Measurements from ENCODE around the gene MRPL50. TPM values are rescaled to one million over a fixed set of nuclear protein-coding genes. Genes with fewer than 3 reads are reported as not detected.

MRPL50 gene
- total and polyA plus RNA-seq, 9 donors: 13.8 to 16.9 (median 15.7) TPM

GRCh38 chr9:101421653-101422065 lies 23.2 kb upstream of the MRPL50 start:
- H3K4me3 ChIP-seq (ENCODE audit: low read length): no peak overlapping the region
- H3K9me3 ChIP-seq (replicated peaks; ENCODE audit: control insufficient read depth, low read depth, low read length): no peaks in the 10 kb centered on the region
- no peaks in the 10 kb centered on the region for H3K27me3 ChIP-seq (ENCODE audit: control insufficient read depth, insufficient read depth, low read length)
- H3K4me1 ChIP-seq (ENCODE audit: control insufficient read depth, insufficient read depth, low read length): no peaks in the 10 kb centered on the region
- peak; percentile 10 for DNase-seq
- no peak overlapping the region for H3K27ac ChIP-seq (ENCODE audit: low read length)
- no peaks in the 10 kb centered on the region for H3K36me3 ChIP-seq (ENCODE audit: control insufficient read depth, insufficient read depth, low read length)
- no CpG with 5 or more reads among the region's 5 CpGs for WGBS (ENCODE audit: insufficient coverage)

DNA sequence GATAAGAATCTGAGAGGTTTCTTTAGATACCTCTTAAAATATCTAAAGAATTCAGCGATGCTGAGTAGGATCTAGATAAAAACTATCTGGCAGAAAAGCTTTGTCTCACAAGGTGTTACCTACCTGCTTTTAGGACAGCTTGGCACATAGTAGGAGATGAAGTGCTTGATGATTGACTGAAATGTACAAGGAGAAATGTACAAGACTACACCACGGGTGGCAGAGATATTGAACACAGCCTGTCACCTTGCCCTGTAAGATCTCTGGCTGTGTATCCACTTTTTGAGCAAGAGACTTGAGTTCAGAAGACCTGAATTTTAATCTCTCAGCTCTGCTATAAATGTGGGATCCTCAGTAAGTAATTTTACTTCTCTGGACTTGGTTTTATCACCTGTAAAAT lies 21.4 kb upstream of the MRPL50 start:
- Histone ChIP-seq H3K4me3 (ENCODE audit: low read length) (no peak overlapping the region), H3K4me1 (ENCODE audit: control insufficient read depth, insufficient read depth, low read length) (no peaks in the 10 kb centered on the region), H3K27ac (ENCODE audit: low read length) (no peak overlapping the region), H3K9me3 (replicated peaks; ENCODE audit: control insufficient read depth, low read depth, low read length) (peaks cover 7% of the 10 kb centered on the region), H3K27me3 (ENCODE audit: control insufficient read depth, insufficient read depth, low read length) (no peaks in the 10 kb centered on the region), H3K36me3 (ENCODE audit: control insufficient read depth, insufficient read depth, low read length) (no peaks in the 10 kb centered on the region)
- no peak for DNase-seq
- WGBS (ENCODE audit: insufficient coverage): 75% methylated on average over 1 of the region's 2 CpGs

DNA sequence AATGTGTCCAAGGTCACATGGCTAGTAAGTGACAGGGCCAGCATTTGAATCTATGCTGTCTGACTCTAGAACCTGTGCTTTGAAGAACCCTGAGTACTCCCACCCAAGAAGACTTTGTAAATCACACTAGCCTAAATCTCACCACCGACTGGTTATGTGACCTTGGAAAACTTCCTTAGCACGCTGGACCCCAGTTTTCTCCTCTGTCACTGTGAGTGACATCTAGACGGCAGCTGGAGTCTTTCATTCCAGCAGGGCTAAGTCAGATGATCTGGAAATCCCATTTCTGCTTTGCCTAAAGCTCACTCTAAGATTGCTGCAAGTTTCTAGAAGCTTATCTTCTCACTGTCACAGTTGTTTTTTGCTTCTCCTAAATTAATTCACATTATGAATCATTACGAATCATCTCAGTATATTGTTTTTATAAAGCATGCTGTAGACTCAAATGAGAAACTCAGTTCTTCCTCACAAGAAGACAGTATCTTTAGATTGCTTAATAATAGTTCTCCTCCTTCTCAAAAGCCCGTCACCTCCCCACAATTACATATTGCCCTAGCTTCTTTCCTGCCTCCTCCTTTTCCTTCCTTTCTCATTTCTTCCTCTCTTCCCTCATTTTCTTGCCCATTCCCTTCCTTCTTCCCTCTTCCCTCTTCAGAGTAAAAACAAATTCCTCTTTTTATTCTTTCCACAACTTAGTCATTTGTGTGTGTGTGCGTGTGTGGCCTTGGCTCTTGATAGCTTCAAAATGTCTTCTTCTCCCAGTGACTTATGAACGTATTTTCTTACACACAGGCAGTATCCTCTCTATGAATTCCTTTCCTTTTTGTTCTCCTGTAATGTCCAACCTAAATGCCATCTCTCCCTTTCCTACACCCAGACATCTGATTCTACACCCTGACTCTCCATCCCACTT lies 20.4 kb upstream of the MRPL50 start:
- WGBS (ENCODE audit: insufficient coverage): 36% methylated on average over 3 of the region's 7 CpGs
- DNase-seq: peak; percentile 11
- H3K9me3 ChIP-seq (replicated peaks; ENCODE audit: control insufficient read depth, low read depth, low read length): peaks cover 8% of the 10 kb centered on the region

GRCh38 chr9:101417977-101418376 lies 19.6 kb upstream of the MRPL50 start:
- H3K27me3 ChIP-seq (ENCODE audit: control insufficient read depth, insufficient read depth, low read length): no peaks in the 10 kb centered on the region
- peaks cover 16% of the 10 kb centered on the region for H3K9me3 ChIP-seq (replicated peaks; ENCODE audit: control insufficient read depth, low read depth, low read length)
- no peak overlapping the region for H3K4me3 ChIP-seq (ENCODE audit: low read length)

More for the DNA sequence above, 20.4 kb upstream of the MRPL50 start:
- no peak overlapping the region for H3K4me3 ChIP-seq (ENCODE audit: low read length)
- H3K36me3 ChIP-seq (ENCODE audit: control insufficient read depth, insufficient read depth, low read length): no peaks in the 10 kb centered on the region
- H3K4me1 ChIP-seq (ENCODE audit: control insufficient read depth, insufficient read depth, low read length): no peaks in the 10 kb centered on the region
- H3K27me3 ChIP-seq (ENCODE audit: control insufficient read depth, insufficient read depth, low read length): no peaks in the 10 kb centered on the region
- H3K27ac ChIP-seq (ENCODE audit: low read length): no peak overlapping the region

GRCh38 chr9:101417389-101417788 lies 19.0 kb upstream of the MRPL50 start:
- H3K27me3 ChIP-seq (ENCODE audit: control insufficient read depth, insufficient read depth, low read length): no peaks in the 10 kb centered on the region
- peaks cover 21% of the 10 kb centered on the region for H3K9me3 ChIP-seq (replicated peaks; ENCODE audit: control insufficient read depth, low read depth, low read length)
- no peak for DNase-seq
- peaks cover 2% of the 10 kb centered on the region for H3K36me3 ChIP-seq (ENCODE audit: control insufficient read depth, insufficient read depth, low read length)
- no peaks in the 10 kb centered on the region for H3K4me1 ChIP-seq (ENCODE audit: control insufficient read depth, insufficient read depth, low read length)
- no peak overlapping the region for H3K4me3 ChIP-seq (ENCODE audit: low read length)
- no peak overlapping the region for H3K27ac ChIP-seq (ENCODE audit: low read length)

More at GRCh38 chr9:101417977-101418376, 19.6 kb upstream of the MRPL50 start:
- DNase-seq: no peak
- no peaks in the 10 kb centered on the region for H3K4me1 ChIP-seq (ENCODE audit: control insufficient read depth, insufficient read depth, low read length)
- no peak overlapping the region for H3K27ac ChIP-seq (ENCODE audit: low read length)
- H3K36me3 ChIP-seq (ENCODE audit: control insufficient read depth, insufficient read depth, low read length): no peaks in the 10 kb centered on the region

DNA sequence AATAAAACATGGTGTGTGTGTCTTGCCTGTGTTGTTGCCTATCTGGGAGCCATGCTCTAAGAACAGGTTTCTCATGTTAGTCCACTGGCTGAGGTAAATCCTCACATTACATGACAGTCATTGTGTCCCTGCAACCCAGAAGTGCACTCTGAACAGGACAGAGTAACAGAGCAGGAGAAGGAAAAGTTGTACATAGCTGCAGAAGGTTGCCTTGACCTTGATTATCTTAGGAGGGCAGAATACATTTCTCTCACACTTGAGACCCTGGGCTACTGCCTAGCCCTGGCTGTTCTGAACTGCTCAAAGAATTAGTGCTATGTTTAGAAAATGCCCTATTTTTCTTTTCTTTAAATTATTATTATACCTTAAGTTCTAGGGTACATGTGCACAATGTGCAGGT lies 17.2 kb upstream of the MRPL50 start:
- no peaks in the 10 kb centered on the region for H3K4me1 ChIP-seq (ENCODE audit: control insufficient read depth, insufficient read depth, low read length)
- H3K27me3 ChIP-seq (ENCODE audit: control insufficient read depth, insufficient read depth, low read length): no peaks in the 10 kb centered on the region
- no peak overlapping the region for H3K27ac ChIP-seq (ENCODE audit: low read length)
- H3K36me3 ChIP-seq (ENCODE audit: control insufficient read depth, insufficient read depth, low read length): peaks cover 2% of the 10 kb centered on the region
- peaks cover 36% of the 10 kb centered on the region for H3K9me3 ChIP-seq (replicated peaks; ENCODE audit: control insufficient read depth, low read depth, low read length)
- DNase-seq: no peak
- H3K4me3 ChIP-seq (ENCODE audit: low read length): no peak overlapping the region

- no peaks in the 10 kb centered on the region for H3K4me1 ChIP-seq (ENCODE audit: control insufficient read depth, insufficient read depth, low read length)
- DNase-seq: no peak
- H3K9me3 ChIP-seq (replicated peaks; ENCODE audit: control insufficient read depth, low read depth, low read length): peaks cover 44% of the 10 kb centered on the region
- H3K27me3 ChIP-seq (ENCODE audit: control insufficient read depth, insufficient read depth, low read length): no peaks in the 10 kb centered on the region
- H3K36me3 ChIP-seq (ENCODE audit: control insufficient read depth, insufficient read depth, low read length): peaks cover 2% of the 10 kb centered on the region
- no peak overlapping the region for H3K27ac ChIP-seq (ENCODE audit: low read length)
- H3K4me3 ChIP-seq (ENCODE audit: low read length): no peak overlapping the region
These were observed 16.4 kb upstream of the MRPL50 start for GRCh38 chr9:101414839-101415238.

GRCh38 chr9:101409079-101409477 lies 10.7 kb upstream of the MRPL50 start:
- peaks cover 40% of the 10 kb centered on the region for H3K36me3 ChIP-seq (ENCODE audit: control insufficient read depth, insufficient read depth, low read length)
- no peak for DNase-seq
- no peaks in the 10 kb centered on the region for H3K4me1 ChIP-seq (ENCODE audit: control insufficient read depth, insufficient read depth, low read length)
- peaks cover 86% of the 10 kb centered on the region for H3K9me3 ChIP-seq (replicated peaks; ENCODE audit: control insufficient read depth, low read depth, low read length)
- no CpG with 5 or more reads among the region's 4 CpGs for WGBS (ENCODE audit: insufficient coverage)
- no peaks in the 10 kb centered on the region for H3K27me3 ChIP-seq (ENCODE audit: control insufficient read depth, insufficient read depth, low read length)
- no peak overlapping the region for H3K4me3 ChIP-seq (ENCODE audit: low read length)
- H3K27ac ChIP-seq (ENCODE audit: low read length): no peak overlapping the region

DNA sequence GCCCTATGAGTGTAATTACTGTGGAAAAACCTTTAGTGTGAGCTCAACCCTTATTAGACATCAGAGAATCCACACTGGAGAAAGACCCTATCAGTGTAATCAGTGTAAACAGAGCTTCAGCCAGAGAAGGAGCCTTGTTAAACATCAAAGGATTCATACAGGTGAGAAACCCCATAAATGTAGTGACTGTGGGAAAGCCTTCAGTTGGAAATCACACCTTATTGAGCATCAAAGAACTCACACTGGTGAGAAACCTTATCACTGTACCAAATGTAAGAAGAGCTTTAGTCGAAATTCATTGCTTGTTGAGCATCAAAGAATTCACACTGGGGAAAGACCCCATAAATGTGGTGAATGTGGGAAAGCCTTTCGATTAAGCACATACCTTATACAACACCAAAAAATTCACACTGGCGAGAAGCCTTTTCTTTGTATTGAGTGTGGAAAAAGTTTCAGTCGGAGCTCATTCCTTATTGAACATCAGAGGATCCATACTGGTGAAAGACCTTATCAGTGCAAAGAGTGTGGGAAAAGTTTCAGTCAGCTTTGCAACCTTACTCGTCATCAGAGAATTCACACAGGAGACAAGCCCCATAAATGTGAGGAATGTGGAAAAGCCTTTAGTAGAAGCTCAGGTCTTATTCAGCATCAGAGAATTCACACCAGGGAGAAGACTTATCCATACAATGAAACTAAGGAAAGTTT lies 10.1 kb upstream of the MRPL50 start:
- H3K9me3 ChIP-seq (replicated peaks; ENCODE audit: control insufficient read depth, low read depth, low read length): peaks cover 88% of the 10 kb centered on the region
- H3K27ac ChIP-seq (ENCODE audit: low read length): no peak overlapping the region
- no CpG with 5 or more reads among the region's 5 CpGs for WGBS (ENCODE audit: insufficient coverage)
- DNase-seq: no peak
- no peak overlapping the region for H3K4me3 ChIP-seq (ENCODE audit: low read length)
- H3K27me3 ChIP-seq (ENCODE audit: control insufficient read depth, insufficient read depth, low read length): no peaks in the 10 kb centered on the region
- H3K4me1 ChIP-seq (ENCODE audit: control insufficient read depth, insufficient read depth, low read length): no peaks in the 10 kb centered on the region
- peaks cover 45% of the 10 kb centered on the region for H3K36me3 ChIP-seq (ENCODE audit: control insufficient read depth, insufficient read depth, low read length)

DNA sequence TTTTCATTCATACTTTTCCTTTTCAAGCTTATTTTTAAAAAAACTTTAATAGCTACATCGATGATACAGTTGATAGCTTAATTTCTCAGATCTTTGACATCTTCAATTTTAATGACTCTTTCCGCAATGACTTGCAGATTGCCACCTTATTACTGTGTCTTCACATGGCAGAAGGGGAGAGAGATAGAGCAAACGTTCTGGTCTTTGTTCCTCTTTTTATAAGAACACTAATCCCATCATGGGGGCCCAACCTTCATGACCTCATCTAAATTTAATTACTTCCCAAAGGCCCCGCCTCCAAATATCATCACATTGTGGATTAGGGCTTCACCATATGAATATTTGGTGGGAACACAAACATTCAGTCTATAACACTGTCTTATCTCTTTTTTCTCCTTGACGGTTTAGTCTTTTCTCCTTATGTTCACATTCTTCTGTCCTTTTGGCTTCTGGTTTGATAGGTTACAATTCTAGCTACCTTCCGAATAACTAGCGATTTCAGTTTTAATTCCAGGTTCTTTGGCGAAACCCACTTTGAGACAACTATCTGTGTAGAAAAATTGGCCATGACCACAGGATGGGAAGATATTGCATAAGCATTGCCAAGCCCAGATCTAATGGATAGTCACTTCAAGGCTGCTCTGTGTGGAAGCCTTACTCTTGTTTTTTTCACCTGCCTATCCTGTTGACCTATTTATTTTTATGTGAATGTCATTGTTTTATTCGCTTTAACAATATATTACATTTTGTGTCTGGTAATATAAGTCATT lies 5.3 kb upstream of the MRPL50 start:
- peaks cover 13% of the 10 kb centered on the region for H3K4me1 ChIP-seq (ENCODE audit: control insufficient read depth, insufficient read depth, low read length)
- H3K9me3 ChIP-seq (replicated peaks; ENCODE audit: control insufficient read depth, low read depth, low read length): peaks cover 46% of the 10 kb centered on the region
- whole genome bisulfite sequencing (ENCODE audit: insufficient coverage): 75% methylated on average over 2 of the region's 9 CpGs
- no peak overlapping the region for H3K4me3 ChIP-seq (ENCODE audit: low read length)
- no peak for DNase-seq
- H3K27me3 ChIP-seq (ENCODE audit: control insufficient read depth, insufficient read depth, low read length): no peaks in the 10 kb centered on the region
- H3K36me3 ChIP-seq (ENCODE audit: control insufficient read depth, insufficient read depth, low read length): peaks cover 57% of the 10 kb centered on the region
- no peak overlapping the region for H3K27ac ChIP-seq (ENCODE audit: low read length)
